HepG2 (cell line): ENCODE data around the gene CST3. TPM values are rescaled to one million over a fixed set of nuclear protein-coding genes. Genes with fewer than 3 reads are reported as not detected.
A peak's percentile ranks its signal among the peaks of the same experiment; 100 is the strongest.

ENCODE experiments used
- ATF7 ChIP-seq, 2 experiments: fragments of 450-650 bp in 1 of 2; sonication (generic) in 1 of 2; formaldehyde crosslinking in 1 of 2; IDR thresholded peaks; 2 replicates each; pipeline versions ENCODE4 v1.4.0 to v1.6.1; 2016 to 2020; ENCODE audit warnings: antibody characterized with exemption in 1 of 2, mild to moderate bottlenecking in 1 of 2, missing genetic modification reagents in 1 of 2
- FOXO1 ChIP-seq: sonication (generic); formaldehyde crosslinking; IDR thresholded peaks from 2 replicates; pipeline ENCODE4 v1.4.0; 2020; ENCODE audit warnings: missing genetic modification reagents
- IRF2 ChIP-seq: IDR thresholded peaks from 2 replicates; pipeline ENCODE4 v1.6.1; 2018; ENCODE audit warnings: missing genetic modification reagents, missing compliant biosample characterization
- KDM6A ChIP-seq: IDR thresholded peaks from 2 replicates; pipeline ENCODE4 v1.6.1; 2016; ENCODE audit warnings: low read depth
- SP4 ChIP-seq: sonication (generic); formaldehyde crosslinking; IDR thresholded peaks from 2 replicates; pipeline ENCODE4 v1.8.1; 2023; ENCODE audit warnings: mild to moderate bottlenecking, missing genetic modification reagents
- TSC22D2 ChIP-seq: sonication (generic); formaldehyde crosslinking; IDR thresholded peaks from 2 replicates; pipeline ENCODE4 v1.5.1; 2020; ENCODE audit warnings: missing genetic modification reagents, mild to moderate bottlenecking, borderline replicate concordance
- ZFP41 ChIP-seq: sonication (generic); formaldehyde crosslinking; IDR thresholded peaks from 2 replicates; pipeline ENCODE4 v1.4.0; 2020; ENCODE audit warnings: mild to moderate bottlenecking, missing genetic modification reagents, borderline replicate concordance
- ZFY ChIP-seq: sonication (generic); formaldehyde crosslinking; IDR thresholded peaks from 2 replicates; pipeline ENCODE4 v1.4.0; 2020; ENCODE audit warnings: missing genetic modification reagents
- ZNF501 ChIP-seq: sonication (generic); formaldehyde crosslinking; IDR thresholded peaks from 2 replicates; pipeline ENCODE4 v1.5.1; 2020; ENCODE audit warnings: mild to moderate bottlenecking, moderate library complexity, missing genetic modification reagents
- ZNF83 ChIP-seq: sonication (generic); formaldehyde crosslinking; IDR thresholded peaks from 2 replicates; pipeline ENCODE4 v1.4.0; 2020; ENCODE audit warnings: missing genetic modification reagents, mild to moderate bottlenecking, borderline replicate concordance
- polyA plus RNA-seq, 8 experiments: library from polyadenylated mRNA; depleted of rRNA in 3 of 8; stranded (reverse) in 7 of 8; unstranded in 1 of 8; fragments of >200 nt; fragmentation: Illumina TruSeq in 4 of 8; extraction: Trizol in 4 of 8; gene quantifications; 2 replicates each; pipeline versions ENCODE4 v1.2.1 to v1.2.3, GENCODE V29; 2011 to 2016; ENCODE audit warnings: low read depth in 4 of 8, missing spikeins in 1 of 8, mixed read lengths in 1 of 8; ENCODE audit not compliant: insufficient read depth in 1 of 8
- total RNA-seq, 5 experiments: library from RNA; depleted of rRNA; stranded (reverse); fragments of >200 nt; fragmentation: Illumina TruSeq; extraction: Trizol; gene quantifications; 2 replicates each; pipeline ENCODE4 v1.2.3, GENCODE V29; 2016; ENCODE audit warnings: low read depth in 1 of 5
- TF ChIP-seq, protein P1 (sequence below): sonication (generic); formaldehyde crosslinking; conservative IDR thresholded peaks from 2 replicates; pipeline ENCODE4 v1.8.1; 2023; ENCODE audit warnings: missing genetic modification reagents
- TF ChIP-seq, protein P2 (sequence below): sonication (generic); formaldehyde crosslinking; IDR thresholded peaks from 2 replicates; pipeline ENCODE4 v1.5.0; 2020; ENCODE audit warnings: mild to moderate bottlenecking, missing genetic modification reagents, borderline replicate concordance
- TF ChIP-seq, protein P3 (sequence below): sonication (generic); formaldehyde crosslinking; IDR thresholded peaks from 2 replicates; pipeline ENCODE4 v1.4.0; 2020; ENCODE audit warnings: missing genetic modification reagents, mild to moderate bottlenecking, borderline replicate concordance
- TF ChIP-seq, protein P4 (sequence below): sonication (generic); formaldehyde crosslinking; IDR thresholded peaks from 2 replicates; pipeline ENCODE4 v1.5.0; 2020; ENCODE audit warnings: mild to moderate bottlenecking, missing genetic modification reagents, borderline replicate concordance
- TF ChIP-seq, protein P5 (sequence below): sonication (generic); formaldehyde crosslinking; IDR thresholded peaks from 2 replicates; pipeline ENCODE4 v1.4.0; 2020; ENCODE audit warnings: low read depth, mild to moderate bottlenecking, missing genetic modification reagents

CST3 gene
- total and polyA plus RNA-seq, 2 of the 13 experiments (the other 11 are each of a cell fraction or from before 2014, with no cell fraction given), result 690 to 1,005 TPM

DNA sequence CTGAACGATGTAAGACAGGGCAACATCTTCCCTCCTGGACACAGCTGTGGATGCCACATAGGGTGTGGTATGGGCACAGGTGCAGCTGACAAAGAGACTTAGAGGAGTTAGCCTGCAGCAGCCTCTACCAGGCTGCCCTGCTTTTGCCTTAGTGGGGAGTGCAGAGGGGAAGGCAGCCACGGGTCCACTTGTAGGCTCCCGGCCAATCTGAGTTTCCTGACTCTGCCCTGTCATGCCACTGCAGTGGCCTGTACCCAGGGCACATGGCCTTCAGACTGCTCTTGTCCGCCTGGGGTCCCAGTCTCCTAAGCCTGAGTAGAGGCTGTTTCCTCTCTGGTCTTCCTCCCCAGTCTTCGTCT lies 52.3 kb downstream of the CST3 start (continued):
- TF ChIP-seq, protein P1, sequence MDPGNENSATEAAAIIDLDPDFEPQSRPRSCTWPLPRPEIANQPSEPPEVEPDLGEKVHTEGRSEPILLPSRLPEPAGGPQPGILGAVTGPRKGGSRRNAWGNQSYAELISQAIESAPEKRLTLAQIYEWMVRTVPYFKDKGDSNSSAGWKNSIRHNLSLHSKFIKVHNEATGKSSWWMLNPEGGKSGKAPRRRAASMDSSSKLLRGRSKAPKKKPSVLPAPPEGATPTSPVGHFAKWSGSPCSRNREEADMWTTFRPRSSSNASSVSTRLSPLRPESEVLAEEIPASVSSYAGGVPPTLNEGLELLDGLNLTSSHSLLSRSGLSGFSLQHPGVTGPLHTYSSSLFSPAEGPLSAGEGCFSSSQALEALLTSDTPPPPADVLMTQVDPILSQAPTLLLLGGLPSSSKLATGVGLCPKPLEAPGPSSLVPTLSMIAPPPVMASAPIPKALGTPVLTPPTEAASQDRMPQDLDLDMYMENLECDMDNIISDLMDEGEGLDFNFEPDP (CRISPR knock-in tag), result no peak
- TF ChIP-seq FOXO1, result no peak; the same call in 1 of the 2 replicates
- TF ChIP-seq ATF7 (IDR thresholded peaks at IDR 0.05), result no peak
- TF ChIP-seq ATF7 (CRISPR knock-in tag; IDR thresholded peaks at IDR 0.05), result peak; percentile 12; the same call in 1 of the 2 replicates
- TF ChIP-seq IRF2, result no peak
- 0 out of 2 replicates have a peak, but pooled peaks have one; percentile 16 for TF ChIP-seq ZFY (CRISPR knock-in tag)
- TF ChIP-seq, protein P2, sequence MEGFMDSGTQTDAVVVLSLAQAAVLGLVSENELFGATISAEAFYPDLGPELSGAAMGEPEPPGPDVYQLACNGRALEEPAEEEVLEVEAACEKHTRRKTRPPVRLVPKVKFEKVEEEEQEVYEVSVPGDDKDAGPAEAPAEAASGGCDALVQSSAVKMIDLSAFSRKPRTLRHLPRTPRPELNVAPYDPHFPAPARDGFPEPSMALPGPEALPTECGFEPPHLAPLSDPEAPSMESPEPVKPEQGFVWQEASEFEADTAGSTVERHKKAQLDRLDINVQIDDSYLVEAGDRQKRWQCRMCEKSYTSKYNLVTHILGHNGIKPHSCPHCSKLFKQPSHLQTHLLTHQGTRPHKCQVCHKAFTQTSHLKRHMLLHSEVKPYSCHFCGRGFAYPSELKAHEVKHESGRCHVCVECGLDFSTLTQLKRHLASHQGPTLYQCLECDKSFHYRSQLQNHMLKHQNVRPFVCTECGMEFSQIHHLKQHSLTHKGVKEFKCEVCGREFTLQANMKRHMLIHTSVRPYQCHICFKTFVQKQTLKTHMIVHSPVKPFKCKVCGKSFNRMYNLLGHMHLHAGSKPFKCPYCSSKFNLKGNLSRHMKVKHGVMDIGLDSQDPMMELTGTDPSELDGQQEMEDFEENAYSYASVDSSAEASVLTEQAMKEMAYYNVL (CRISPR knock-in tag), result no peak
- no peak for TF ChIP-seq KDM6A (CRISPR knock-in tag)
- TF ChIP-seq, protein P3, sequence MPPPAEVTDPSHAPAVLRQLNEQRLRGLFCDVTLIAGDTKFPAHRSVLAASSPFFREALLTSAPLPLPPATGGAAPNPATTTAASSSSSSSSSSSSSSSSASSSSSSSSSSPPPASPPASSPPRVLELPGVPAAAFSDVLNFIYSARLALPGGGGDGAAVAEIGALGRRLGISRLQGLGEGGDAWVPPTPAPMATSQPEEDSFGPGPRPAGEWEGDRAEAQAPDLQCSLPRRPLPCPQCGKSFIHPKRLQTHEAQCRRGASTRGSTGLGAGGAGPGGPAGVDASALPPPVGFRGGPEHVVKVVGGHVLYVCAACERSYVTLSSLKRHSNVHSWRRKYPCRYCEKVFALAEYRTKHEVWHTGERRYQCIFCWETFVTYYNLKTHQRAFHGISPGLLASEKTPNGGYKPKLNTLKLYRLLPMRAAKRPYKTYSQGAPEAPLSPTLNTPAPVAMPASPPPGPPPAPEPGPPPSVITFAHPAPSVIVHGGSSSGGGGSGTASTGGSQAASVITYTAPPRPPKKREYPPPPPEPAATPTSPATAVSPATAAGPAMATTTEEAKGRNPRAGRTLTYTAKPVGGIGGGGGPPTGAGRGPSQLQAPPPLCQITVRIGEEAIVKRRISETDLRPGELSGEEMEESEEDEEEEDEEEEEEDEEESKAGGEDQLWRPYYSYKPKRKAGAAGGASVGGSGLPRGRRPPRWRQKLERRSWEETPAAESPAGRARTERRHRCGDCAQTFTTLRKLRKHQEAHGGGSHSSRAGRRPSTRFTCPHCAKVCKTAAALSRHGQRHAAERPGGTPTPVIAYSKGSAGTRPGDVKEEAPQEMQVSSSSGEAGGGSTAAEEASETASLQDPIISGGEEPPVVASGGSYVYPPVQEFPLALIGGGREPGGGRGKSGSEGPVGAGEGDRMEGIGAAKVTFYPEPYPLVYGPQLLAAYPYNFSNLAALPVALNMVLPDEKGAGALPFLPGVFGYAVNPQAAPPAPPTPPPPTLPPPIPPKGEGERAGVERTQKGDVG (CRISPR knock-in tag), result 0 out of 2 replicates have a peak, but pooled peaks have one; percentile 6
- peak; percentile 70 for TF ChIP-seq SP4
- TF ChIP-seq ZNF501 (CRISPR knock-in tag), result peak; percentile 26; the same call in 1 of the 2 replicates
- TF ChIP-seq, protein P4, sequence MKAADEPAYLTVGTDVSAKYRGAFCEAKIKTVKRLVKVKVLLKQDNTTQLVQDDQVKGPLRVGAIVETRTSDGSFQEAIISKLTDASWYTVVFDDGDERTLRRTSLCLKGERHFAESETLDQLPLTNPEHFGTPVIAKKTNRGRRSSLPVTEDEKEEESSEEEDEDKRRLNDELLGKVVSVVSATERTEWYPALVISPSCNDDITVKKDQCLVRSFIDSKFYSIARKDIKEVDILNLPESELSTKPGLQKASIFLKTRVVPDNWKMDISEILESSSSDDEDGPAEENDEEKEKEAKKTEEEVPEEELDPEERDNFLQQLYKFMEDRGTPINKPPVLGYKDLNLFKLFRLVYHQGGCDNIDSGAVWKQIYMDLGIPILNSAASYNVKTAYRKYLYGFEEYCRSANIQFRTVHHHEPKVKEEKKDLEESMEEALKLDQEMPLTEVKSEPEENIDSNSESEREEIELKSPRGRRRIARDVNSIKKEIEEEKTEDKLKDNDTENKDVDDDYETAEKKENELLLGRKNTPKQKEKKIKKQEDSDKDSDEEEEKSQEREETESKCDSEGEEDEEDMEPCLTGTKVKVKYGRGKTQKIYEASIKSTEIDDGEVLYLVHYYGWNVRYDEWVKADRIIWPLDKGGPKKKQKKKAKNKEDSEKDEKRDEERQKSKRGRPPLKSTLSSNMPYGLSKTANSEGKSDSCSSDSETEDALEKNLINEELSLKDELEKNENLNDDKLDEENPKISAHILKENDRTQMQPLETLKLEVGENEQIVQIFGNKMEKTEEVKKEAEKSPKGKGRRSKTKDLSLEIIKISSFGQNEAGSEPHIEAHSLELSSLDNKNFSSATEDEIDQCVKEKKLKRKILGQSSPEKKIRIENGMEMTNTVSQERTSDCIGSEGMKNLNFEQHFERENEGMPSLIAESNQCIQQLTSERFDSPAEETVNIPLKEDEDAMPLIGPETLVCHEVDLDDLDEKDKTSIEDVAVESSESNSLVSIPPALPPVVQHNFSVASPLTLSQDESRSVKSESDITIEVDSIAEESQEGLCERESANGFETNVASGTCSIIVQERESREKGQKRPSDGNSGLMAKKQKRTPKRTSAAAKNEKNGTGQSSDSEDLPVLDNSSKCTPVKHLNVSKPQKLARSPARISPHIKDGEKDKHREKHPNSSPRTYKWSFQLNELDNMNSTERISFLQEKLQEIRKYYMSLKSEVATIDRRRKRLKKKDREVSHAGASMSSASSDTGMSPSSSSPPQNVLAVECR (CRISPR knock-in tag), result 0 out of 2 replicates have a peak, but pooled peaks have one; percentile 2
- TF ChIP-seq TSC22D2 (CRISPR knock-in tag), result 0 out of 2 replicates have a peak, but pooled peaks have one; percentile 3
- TF ChIP-seq ZNF83 (CRISPR knock-in tag), result no peak; the same call in 1 of the 2 replicates
- TF ChIP-seq, protein P5, sequence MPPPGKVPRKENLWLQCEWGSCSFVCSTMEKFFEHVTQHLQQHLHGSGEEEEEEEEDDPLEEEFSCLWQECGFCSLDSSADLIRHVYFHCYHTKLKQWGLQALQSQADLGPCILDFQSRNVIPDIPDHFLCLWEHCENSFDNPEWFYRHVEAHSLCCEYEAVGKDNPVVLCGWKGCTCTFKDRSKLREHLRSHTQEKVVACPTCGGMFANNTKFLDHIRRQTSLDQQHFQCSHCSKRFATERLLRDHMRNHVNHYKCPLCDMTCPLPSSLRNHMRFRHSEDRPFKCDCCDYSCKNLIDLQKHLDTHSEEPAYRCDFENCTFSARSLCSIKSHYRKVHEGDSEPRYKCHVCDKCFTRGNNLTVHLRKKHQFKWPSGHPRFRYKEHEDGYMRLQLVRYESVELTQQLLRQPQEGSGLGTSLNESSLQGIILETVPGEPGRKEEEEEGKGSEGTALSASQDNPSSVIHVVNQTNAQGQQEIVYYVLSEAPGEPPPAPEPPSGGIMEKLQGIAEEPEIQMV (CRISPR knock-in tag), result 0 out of 2 replicates have a peak, but pooled peaks have one; percentile 10
- TF ChIP-seq ZFP41 (CRISPR knock-in tag), result 0 out of 2 replicates have a peak, but pooled peaks have one; percentile 29
